GM18520 (cell line): Measurements from ENCODE around the gene RUNX1.
"Not testable (repeated sequence)": the region's sequence is repeated elsewhere in the genome, so short reads cannot be mapped to it uniquely, and the experiment has no call there.

Experiments used
- ATAC-seq: cut with Tn5 transposase; IDR thresholded peaks from one replicate; pipeline ENCODE4 v1.9.1; 2021; ENCODE audit not compliant: unreplicated experiment

RUNX1 gene

GRCh38 chr21:34973685-34974084 lies 75.4 kb downstream of the RUNX1 start:
- ATAC-seq, result no peak

- no peak for ATAC-seq
These were observed 77.4 kb downstream of the RUNX1 start for GRCh38 chr21:34971656-34972055.

- no peak for ATAC-seq
These were observed 78.5 kb downstream of the RUNX1 start for GRCh38 chr21:34970566-34970965.

GRCh38 chr21:34970167-34970500 lies 79.0 kb downstream of the RUNX1 start:
- no peak for ATAC-seq

- ATAC-seq, result no peak
These were observed 79.5 kb downstream of the RUNX1 start for GRCh38 chr21:34969423-34970166.

DNA sequence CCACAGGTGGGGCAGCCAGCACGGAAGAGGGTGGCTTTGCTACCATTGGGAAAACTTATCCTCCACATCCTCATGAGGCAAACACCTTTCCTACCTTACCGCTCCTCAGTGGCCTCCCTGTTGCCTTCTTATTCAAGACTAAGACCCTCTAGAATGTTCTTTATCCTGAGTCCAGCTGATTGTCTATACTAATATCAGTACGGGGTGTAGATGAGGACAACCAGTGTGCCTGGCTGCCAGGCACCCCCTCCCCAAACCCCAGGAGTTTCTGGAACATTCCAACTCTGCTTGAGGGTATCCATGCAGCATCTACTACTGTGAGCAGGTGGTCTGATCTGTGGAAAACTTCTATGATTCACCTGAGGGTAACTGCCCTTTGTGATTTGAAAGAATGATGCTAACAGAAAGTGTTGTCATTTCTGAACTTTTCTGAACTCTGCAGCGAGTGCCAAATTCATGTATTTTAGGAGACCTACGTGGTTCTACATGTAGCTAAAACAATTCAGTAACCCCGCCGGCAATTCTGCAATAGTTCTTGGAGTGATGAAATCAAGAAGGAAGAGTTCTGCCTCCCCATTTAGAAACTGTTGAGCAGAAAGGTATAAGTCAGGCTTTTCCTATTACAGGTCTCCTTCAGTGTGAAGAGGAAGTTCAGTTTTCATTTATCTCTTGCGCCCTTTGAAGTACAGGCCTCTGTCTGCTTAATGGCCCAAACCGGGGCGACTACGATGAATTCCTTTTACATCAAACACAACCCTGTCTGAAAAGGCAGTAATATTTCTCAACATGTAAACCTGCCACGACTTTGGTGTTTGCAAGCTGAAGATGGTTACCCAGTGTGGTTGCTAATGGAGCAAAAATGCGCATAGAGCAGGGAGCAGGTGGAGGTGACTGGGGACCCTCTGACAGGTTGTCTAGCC lies 80.4 kb downstream of the RUNX1 start:
- no peak for ATAC-seq

DNA sequence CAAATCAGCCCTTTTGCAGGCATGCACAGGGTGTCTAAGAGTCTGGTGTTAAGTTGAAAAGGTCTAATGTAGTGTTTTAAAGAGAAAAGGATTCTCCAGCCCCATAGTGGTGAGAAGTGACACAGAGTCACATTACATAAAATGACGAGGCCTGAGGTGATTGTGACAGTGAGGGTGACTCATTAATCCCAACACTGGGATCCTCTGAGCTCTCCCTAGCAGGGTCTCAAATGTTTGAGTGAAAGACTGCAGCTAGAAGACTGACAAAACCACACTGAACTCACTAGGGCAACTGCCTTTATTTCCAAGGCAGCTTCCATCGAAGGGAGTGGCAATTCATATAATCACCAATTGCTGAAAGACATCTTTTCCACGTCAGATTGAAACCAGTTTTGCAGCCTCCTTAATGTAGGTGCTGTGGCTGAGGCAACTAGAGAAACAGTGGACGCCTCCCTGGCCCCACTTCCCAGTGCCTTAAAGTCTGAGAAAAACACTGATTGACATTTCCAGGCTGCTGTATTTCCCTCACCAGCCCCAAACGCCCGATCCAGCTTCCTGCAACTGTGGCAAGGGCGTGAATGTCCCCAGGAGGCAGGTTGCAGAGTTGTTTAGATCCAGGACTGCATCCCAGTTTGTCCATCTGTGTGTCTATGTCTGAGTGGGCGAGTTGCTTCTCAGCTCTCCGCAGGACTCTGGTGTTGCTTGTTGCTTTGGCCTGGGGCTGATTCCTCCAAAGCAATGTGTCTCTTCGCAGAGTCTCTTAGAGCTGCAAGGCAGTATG lies 81.4 kb downstream of the RUNX1 start:
- ATAC-seq, result no peak

DNA sequence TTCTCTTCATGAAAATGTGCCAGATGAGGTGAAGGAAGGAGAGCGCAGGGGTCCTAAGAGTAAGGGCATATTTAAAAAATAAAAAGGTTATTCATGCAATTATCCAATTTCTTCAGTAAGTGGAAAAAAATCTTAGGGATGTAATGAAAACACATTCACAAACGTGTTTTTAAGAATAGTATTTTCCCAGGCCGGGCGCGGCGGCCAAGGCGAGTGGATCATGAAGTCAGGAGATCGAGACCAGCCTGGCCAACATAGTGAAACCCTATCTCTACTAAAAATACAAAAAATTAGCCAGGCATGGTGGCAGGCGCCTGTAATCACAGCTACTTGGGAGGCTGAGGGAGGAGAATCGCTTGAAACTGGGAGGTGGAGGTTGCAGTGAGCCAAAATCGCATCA lies 82.2 kb downstream of the RUNX1 start:
- ATAC-seq, result not testable (repeated sequence)

DNA sequence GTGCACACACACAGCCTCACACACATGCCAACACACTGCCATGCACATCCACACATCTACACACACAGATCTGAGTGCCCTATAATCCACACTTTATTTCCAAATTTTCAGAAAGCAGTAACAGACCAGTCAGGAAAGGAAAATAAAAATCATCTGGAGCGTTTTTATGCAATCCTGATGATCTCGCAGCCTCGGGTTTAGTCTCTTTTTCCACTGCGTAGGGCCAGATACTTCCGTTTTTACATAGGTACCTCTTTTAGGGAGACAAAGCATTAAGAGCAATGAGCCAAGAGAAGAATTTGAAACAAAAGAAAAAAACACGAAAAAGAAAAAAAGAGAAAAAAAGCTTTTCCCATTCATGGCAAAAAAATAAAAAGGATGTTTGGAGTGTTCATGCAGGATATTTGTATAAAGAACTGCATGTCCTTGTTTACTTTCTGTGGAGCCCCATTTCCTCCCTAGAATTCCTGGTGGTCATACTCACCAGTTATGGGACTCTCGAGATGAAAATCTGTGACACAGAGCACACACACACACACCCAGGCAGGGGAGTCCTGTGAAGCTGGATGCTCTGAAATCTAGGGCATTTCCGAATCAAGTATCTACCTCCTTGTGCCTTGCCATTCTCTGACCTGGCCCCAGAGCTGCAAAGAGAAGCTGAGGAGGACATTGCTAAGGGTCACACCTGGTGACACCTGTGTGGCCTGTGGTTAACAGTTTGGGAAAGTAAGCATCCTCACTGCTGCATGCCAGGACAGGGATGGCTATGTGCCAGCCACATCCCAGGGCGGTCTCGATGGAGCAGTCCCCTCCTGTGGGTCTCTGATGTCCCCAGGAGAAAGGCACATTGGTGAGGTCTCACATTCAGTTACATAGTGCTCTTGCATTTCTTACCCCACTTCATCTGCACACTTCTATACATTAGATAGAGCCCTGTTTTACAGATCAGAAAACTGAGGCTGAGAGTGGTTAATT lies 83.6 kb downstream of the RUNX1 start:
- no peak for ATAC-seq

DNA sequence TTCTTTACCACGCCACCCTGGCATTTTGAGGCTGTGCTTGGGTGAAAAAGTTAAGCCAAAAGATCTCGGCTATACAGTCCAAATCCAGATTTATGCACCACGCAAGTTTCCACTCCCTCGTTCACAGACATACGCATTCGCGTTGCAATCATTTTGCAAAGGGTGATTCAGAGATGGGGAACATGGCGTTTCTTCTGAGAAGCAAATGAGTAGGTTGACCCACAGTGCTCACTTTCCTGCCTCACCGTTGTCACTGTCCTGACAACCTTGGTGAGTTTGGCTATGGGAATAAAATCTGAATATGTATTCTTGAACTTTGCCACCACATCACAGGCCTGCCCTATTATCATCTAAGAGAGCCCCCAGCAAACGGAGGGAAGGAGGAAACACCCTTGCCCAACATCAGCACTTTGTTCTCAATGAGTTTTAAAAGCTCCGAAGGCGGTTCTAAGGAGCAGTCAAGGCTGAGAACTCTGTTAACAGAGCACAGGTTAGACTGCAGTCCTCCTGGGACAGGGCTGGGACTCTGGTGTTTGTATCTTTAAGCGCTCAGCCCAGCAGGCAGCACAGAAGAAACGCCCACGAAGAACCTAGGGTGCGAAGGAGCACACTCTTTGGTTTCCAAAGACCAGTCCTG lies 86.4 kb downstream of the RUNX1 start:
- no peak for ATAC-seq

GRCh38 chr21:34962136-34962535 lies 87.0 kb downstream of the RUNX1 start:
- no peak for ATAC-seq

- no peak for ATAC-seq
These were observed 88.4 kb downstream of the RUNX1 start for GRCh38 chr21:34960687-34961086.

- ATAC-seq, result no peak
These were observed 89.5 kb downstream of the RUNX1 start for GRCh38 chr21:34959607-34960006.

DNA sequence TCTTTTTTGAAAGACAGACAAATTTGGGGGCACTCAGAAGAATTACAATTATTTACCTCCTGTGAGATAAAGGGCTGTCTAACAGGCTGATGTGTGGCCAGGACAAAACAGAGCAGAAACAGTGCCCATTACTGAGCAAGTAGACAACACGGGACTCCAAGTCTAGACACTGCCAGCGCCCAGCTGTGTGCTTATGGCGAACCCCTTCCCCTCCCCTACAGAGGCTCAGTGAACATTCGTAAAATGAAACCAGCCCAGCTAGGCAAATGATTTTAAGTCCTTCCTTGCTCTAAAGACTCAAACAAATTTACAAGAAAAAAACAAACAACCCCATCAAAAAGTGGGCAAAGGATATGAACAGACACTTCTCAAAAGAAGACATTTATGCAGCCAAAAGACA lies 91.1 kb downstream of the RUNX1 start:
- ATAC-seq, result no peak

DNA sequence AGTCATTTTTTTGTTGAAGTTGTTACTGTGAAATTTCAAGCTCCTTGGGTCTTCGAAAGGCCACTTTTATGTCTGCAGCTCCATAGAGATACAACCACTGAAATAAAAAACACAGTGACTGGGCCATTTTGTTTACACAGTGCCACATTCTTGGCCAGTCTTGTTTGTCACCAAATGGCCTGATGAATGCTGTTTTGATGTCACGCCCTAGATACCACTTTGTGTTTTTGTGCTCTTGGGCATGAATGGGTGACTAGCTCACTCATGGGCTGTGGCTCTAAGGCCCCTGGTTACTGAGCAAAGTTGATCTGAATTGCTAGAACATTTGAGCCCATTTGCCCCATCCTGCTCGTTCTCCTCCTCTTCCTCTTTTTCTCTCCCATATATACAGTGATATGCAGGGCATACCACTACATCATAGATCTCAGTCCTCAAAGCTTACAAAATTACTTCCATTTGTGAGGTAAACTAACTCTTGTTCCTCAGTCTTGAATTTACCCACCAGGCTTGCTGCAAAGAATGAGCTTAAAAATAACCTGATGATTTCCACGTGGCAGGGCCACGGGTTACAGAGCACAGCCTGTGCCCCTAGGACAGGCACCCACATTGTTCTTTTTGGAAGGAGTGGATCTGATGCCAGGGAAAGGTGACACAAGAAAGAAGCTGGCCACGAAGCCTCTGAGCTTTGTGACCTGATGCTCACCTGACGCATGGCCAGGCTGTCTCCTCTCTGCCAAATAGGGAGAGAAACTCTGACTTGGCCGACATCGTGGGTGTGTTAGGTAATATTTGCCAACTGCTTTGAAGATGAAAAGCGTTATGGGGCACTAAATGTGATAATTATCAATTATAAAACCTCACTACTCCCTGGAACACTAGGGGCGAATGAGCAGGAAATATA lies 92.4 kb downstream of the RUNX1 start:
- ATAC-seq, result no peak

DNA sequence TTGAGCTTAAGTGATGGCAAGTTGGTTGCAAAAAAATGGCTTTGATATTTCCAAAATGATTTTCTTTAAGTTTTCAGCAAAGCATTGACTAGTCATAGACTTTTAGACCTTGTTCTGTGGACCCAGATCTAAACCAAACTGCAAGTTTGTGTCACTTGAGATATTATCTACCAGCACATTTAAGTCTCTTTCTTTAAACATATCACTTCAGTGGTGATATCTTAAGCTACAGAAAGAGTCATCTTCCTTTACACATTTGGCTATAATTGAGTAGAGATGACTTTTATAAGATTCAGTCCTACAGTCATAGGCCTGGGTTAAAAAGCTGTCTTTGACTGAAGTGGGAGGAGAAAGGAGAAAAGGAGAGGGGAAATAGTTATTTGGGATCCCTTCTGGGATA lies 95.2 kb downstream of the RUNX1 start:
- no peak for ATAC-seq

DNA sequence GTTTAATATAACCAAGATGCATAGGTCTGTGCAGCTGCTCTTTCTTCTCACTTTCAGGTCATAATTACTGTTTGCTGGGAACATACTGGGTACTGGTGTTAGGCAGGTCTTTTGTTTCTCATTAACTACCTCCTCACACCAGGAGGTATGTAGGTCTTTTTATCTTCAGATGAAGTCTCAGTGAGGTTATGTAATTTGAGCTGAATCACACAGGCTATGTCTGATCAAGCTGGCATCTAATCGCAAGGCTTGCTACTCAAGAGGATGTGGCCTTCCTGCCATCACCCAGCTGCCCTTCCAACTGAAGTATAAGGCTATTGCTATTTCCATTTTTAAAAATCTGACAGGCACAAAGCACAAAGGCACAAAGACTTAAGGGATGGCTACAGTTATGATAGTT lies 96.4 kb downstream of the RUNX1 start:
- no peak for ATAC-seq

GRCh38 chr21:34951868-34952267 lies 97.2 kb downstream of the RUNX1 start:
- not testable (repeated sequence) for ATAC-seq

GRCh38 chr21:34950980-34951379 lies 98.1 kb downstream of the RUNX1 start:
- no peak for ATAC-seq
